GM12872 (cell line): Measurements from ENCODE around the gene HDLBP.

Experiments used
- CTCF ChIP-seq: IDR thresholded peaks from 3 replicates; pipeline ENCODE4 v1.5.1; 2011; ENCODE audit warnings: low read depth, mild to moderate bottlenecking, low read length, moderate library complexity; ENCODE audit not compliant: insufficient read depth

HDLBP gene

DNA sequence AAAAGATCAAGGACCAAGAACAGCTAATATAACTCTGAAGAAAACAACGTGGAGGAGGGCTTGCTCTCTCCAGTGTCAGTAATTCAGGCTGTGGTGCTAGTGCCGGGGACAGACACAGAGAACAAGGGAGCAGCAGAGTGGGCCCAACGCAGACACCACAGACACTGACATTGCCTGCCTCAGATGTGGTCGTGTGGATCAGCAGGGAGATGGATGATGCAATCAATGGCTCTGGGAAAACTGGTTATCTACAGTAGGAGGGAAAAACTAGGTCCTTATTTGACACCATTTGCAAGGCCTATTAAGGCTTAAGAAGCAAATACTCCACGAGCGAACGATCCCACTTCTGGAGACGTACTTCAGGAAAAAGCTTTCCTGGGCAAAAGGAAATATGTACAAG, 36.1 kb downstream of the HDLBP start:
- TF ChIP-seq CTCF, result no peak

DNA sequence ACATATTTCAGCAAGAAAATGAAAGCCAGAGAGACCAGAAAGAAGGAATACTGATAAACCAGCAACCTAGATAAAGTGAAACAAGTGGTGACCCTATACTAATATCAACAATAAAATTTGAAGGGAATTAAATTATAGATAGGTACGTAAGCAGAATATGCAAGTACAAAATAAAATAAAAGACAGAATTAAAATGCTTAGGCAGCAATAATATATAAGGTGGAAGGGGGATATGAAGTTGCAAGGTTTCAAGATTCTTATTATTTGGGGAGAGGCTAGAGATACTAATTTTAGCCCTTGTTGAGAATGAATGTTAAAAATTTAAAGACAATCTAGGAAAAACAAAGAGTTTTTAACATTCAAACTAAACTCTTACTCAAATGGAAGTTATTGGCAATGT, 39.6 kb downstream of the HDLBP start:
- TF ChIP-seq CTCF, result no peak

DNA sequence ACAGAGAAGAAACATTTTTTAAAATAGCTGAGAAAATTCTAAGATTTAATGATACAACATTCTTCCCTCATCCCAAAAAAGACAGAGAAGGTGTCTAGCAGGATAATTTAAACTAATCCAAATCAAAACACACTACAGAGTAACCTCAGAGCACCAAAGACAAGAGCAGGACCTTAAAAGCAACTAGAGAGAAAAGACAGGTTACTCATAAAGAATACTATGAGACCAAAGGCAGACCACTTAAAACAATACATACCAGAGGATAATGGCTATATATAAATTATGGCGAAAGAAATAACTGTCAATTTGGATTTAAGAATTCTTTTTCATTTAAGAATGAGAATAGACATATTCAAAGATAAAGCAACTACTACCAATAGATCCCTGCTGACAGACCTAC, 40.0 kb downstream of the HDLBP start:
- no peak for TF ChIP-seq CTCF

- TF ChIP-seq CTCF, result no peak
Observed at GRCh38 chr2:241274127-241274526, 41.3 kb downstream of the HDLBP start.

DNA sequence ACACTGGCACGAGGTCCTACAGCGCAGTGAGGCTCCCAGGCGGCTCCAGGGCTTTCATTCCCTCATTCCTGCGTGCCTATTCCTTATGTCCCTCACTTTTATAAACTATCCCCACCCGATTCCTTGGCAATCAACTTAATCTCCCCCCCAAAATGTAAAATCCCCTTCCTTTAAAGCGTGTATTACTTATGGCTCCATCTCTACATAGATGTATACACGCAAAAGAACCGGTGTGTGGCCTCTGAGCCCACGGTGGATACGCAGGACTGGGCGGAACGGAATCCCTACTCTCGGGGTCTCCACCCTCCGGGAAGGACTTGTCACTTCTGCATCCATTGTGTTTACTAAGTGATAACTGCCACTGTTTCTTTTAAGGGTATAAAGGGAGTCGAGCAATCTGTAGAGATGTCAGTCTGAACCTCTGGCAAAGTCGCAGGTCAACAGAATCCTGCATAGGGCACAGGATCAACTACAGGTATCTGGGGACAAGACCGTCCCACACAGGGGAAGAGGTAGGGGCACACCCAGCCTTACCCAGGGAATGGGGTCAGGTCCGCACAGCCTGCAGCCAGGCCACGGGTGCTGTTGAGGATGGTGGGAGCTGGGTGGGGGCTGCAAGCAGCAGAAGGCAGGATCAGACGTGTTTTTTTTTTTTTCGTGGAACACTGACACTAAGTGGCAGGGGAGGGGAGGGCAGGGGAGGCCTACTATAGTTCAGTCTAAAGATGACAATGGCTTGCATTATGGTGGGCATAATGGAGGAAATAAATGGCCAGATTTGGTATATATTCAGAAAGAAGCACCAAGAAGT, 42.1 kb downstream of the HDLBP start:
- no peak for TF ChIP-seq CTCF

DNA sequence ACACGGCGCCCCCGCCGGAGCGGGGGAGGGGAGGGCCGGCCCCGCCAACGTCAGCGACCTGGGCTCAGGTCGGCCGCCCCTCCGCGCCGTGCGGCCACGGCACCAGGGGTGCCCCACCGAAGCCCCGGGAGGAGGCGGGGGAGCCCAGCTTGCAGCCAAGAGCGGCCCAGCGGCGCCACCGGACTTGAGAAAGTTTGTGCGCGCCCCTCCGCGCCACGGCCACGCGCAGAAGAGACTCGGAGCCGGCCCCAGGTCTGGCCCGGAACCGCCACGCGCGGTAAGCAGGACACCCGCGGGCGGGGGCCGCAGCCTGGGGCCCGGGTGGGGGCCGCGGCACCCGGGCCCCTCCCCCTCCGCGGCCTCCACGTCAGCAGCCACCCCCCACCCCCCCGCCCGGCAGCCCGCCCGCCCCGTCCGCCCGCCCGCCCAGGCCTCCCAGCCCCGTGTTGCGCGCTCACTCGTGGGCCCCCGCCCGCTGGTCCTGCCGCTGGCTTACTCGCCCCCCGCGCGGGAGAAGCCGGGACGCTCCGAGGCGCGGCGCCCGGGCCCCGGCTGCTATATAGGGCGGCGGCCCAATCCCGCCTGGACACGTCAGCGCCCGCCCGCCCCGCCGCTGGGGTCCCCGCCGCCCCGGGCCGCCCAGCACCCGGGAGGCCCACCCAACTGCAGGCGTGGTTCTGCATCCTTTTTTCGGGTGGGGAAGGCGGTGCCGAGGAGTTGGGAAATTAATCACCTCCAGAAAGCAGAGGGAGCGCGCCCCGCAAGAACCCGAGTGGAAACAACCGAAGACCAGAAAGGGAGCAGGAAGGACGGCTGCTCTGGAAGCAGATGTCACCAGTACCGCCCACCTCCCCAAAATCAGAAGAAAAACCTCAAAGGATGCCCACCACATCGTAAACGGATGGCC, 42.9 kb downstream of the HDLBP start:
- TF ChIP-seq CTCF, result no peak

DNA sequence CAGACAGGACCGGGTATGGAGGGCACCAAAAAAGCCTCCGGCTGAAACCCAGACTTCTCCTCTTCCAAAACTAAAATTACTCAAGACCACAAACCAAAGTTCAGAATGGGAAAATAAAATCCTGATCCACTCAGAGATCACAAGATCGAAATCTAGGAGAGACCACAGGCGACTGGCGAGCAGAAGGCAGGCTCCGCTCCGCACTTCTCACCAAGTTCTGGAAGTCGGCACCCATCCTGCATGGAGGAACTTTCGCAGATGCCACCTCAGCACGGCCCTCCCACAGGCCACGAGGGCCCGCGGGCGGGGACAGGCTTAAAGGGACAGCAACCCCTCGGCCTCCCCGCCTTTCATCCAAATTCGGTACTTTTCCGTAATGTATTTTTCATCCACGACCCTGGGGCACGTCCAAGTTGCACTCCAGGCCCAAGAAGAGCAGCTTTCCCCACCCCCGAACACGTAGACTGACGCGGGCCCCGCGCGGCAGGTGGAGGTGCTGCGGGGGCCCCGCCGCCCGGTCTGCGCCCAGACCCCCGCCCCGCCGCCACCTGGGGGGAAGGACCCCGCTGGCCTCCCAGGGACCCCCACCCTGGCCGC, 43.7 kb downstream of the HDLBP start:
- TF ChIP-seq CTCF, result no peak
